ENCODE data around the gene ADSL. TPM values are rescaled to one million over a fixed set of nuclear protein-coding genes. Genes with fewer than 3 reads are reported as not detected.
A peak's percentile ranks its signal among the peaks of the same experiment; 100 is the strongest.

ADSL gene
- total RNA-seq, 1 experiment from 2014 or later: 93.8 TPM

DNA sequence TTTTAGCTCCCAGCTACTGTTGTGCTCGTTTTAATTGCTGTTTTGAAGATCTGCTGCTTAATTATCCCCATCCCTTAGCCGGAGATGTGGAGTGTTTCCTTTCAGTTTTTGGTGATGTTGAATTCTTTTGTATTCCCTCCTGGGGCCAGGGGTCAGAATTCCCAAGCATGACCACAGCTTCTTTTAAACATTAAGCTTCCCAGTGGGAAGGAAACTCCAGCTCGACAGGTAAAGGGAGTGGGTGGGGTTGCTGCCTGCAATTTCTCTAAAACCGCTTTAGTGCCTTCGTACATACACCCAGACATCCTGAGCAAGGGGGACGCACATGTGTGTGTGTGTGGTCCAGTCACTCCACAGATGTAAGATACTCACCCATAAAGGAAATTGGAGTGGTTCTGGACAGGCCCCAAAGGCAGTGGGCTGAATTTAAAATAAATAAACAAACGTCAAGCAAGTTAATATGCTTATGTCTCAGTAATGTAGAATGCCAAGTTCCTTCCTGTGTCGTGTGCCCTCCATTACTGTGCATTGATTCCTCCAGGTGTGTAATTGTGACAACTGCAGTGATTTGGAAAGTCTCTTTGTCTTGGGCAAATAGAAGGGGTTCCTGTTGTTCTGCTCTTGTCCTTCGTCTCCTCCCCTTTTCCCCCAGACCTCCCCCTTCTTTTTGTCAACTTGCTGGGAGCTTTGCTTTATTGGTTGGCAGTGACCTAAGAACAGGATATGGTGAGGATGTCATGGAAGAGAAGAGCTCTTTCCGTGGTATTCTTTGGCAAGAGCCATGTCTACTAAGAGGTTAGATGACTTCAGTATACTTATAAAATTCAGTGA, 19.2 kb upstream of the ADSL start:
- Histone ChIP-seq H3F3A (ENCODE audit: low read length, unreplicated experiment) (no peaks in the 10 kb centered on the region), H3K27ac (ENCODE audit: low read length) (peak overlapping the region; percentile 12; the same call in 1 of the 2 replicates), H3K9me3 (ENCODE audit: low read length) (no peaks in the 10 kb centered on the region), H3K4me1 (ENCODE audit: insufficient read depth, low read length) (no peaks in the 10 kb centered on the region; the same call in 1 of the 2 replicates), H3K36me3 (ENCODE audit: low read depth, low read length) (no peaks in the 10 kb centered on the region; the same call in 1 of the 2 replicates), H3K27me3 (ENCODE audit: low read length) (no peaks in the 10 kb centered on the region), H3K9ac (ENCODE audit: low read length) (no peak overlapping the region), H3K4me2 (ENCODE audit: low read length) (no peak overlapping the region), H3K4me3 (ENCODE audit: low read length) (no peak overlapping the region), H2AFZ (ENCODE audit: low read length) (no peak overlapping the region), H3K9me2 (replicated peaks; ENCODE audit: low read length) (no peaks in the 10 kb centered on the region), H4K20me1 (ENCODE audit: low read length) (no peaks in the 10 kb centered on the region), H3K79me2 (ENCODE audit: low read length) (no peaks in the 10 kb centered on the region)
- ATAC-seq (peak; percentile 64), DNase-seq (peak; percentile 18)
- ChIA-PET CTCF (no interaction called here), POLR2A (ENCODE audit: unreplicated experiment) (no interaction called here)
- intact Hi-C loops (cut with micrococcal nuclease): no loop called here
- TF ChIP-seq, protein P1, sequence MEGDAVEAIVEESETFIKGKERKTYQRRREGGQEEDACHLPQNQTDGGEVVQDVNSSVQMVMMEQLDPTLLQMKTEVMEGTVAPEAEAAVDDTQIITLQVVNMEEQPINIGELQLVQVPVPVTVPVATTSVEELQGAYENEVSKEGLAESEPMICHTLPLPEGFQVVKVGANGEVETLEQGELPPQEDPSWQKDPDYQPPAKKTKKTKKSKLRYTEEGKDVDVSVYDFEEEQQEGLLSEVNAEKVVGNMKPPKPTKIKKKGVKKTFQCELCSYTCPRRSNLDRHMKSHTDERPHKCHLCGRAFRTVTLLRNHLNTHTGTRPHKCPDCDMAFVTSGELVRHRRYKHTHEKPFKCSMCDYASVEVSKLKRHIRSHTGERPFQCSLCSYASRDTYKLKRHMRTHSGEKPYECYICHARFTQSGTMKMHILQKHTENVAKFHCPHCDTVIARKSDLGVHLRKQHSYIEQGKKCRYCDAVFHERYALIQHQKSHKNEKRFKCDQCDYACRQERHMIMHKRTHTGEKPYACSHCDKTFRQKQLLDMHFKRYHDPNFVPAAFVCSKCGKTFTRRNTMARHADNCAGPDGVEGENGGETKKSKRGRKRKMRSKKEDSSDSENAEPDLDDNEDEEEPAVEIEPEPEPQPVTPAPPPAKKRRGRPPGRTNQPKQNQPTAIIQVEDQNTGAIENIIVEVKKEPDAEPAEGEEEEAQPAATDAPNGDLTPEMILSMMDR (conservative IDR thresholded peaks at IDR 0.05; ENCODE audit: low read depth, low read length): no peak
- no peak for TF ChIP-seq EZH2 (IDR thresholded peaks at IDR 0.05; ENCODE audit: low read length, unreplicated experiment)
- no peak for TF ChIP-seq EZH2phosphoT487 (IDR thresholded peaks at IDR 0.05; ENCODE audit: borderline replicate concordance, low read length)
- no TSS peak for BruUV-seq (replicated peaks)

DNA sequence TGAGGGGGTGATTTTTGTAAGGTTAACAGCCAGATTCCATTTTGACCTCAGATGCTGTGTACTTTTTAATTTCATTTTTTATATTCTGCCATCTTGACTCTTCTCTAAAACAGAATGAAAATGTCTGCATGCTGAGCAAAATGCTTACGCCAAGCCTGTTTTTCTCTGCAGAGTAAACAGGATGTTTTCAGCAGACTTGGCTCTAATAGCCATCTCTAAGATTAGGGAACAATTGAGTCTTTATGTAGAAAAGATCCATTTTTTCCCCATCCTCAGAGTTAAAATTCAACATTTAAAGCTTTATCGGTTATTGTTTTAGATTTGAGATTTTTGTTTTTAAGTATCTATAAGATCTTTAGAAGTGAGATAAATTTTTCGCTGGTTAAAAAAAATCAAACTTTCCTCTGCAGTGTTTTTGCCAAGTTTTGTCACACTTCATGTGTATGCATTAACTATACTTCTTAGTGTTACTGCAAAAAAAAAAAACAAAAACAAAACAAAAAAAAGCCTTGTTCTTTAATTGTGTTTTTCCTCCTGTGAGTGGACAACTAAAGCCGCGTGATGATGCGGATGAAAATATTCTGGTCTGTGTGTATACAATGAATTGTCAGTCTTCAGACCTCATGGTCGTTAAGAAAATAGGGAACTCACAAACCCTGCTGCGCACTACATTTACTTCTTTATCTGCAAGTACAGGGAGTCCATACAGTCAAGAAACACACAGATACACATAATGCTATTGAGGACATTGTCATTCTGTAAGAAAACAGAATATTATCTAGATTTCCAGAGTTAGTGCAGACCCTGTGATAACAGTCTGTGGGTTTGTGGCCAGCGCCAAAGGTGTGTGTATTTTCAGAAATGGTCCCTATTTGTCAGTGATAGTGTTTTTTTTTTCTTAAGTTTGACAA, 17.5 kb upstream of the ADSL start:
- Histone ChIP-seq H2AFZ (ENCODE audit: low read length) (no peak overlapping the region), H3K9me2 (replicated peaks; ENCODE audit: low read length) (no peaks in the 10 kb centered on the region), H3K4me3 (ENCODE audit: low read length) (no peak overlapping the region), H3K27ac (ENCODE audit: low read length) (no peak overlapping the region), H3K9ac (ENCODE audit: low read length) (no peak overlapping the region), H3K79me2 (ENCODE audit: low read length) (no peaks in the 10 kb centered on the region), H3K9me3 (ENCODE audit: low read length) (no peaks in the 10 kb centered on the region), H3K4me2 (ENCODE audit: low read length) (no peak overlapping the region), H3F3A (ENCODE audit: low read length, unreplicated experiment) (no peaks in the 10 kb centered on the region), H3K36me3 (ENCODE audit: low read depth, low read length) (no peaks in the 10 kb centered on the region), H4K20me1 (ENCODE audit: low read length) (no peaks in the 10 kb centered on the region), H3K4me1 (ENCODE audit: insufficient read depth, low read length) (no peaks in the 10 kb centered on the region; the same call in 1 of the 2 replicates), H3K27me3 (ENCODE audit: low read length) (no peaks in the 10 kb centered on the region)
- BruUV-seq (replicated peaks): no TSS peak
- DNase-seq (no peak), ATAC-seq (no peak)
- TF ChIP-seq EZH2phosphoT487 (IDR thresholded peaks at IDR 0.05; ENCODE audit: borderline replicate concordance, low read length) (no peak), EZH2 (IDR thresholded peaks at IDR 0.05; ENCODE audit: low read length, unreplicated experiment) (no peak)
- TF ChIP-seq, protein P1 (conservative IDR thresholded peaks at IDR 0.05; ENCODE audit: low read depth, low read length): no peak
- ChIA-PET CTCF (no interaction called here), POLR2A (ENCODE audit: unreplicated experiment) (no interaction called here)
- intact Hi-C loops (cut with micrococcal nuclease): no loop called here
